Neural cell (in vitro differentiated cells): ENCODE measurements around the gene MYRIP.

Experiments
- EZH2 ChIP-seq: fragments of 200-600, 300-800 bp; shearing (Covaris generic), sonication (generic); IDR thresholded peaks from 2 replicates; pipeline ENCODE4 v1.6.1; 2014; ENCODE audit warnings: antibody characterized with exemption, low read length, borderline replicate concordance, mild to moderate bottlenecking; ENCODE audit not compliant: insufficient read depth, poor library complexity, severe bottlenecking
- MXI1 ChIP-seq: fragments of 450-650 bp; conservative IDR thresholded peaks from 2 replicates; pipeline ENCODE4 v1.6.1; 2014; ENCODE audit warnings: antibody characterized with exemption, mild to moderate bottlenecking; ENCODE audit not compliant: poor library complexity, severe bottlenecking
- POLR2AphosphoS5 ChIP-seq: IDR thresholded peaks from 2 replicates; pipeline ENCODE4 v1.6.1; 2012
- TAF1 ChIP-seq: IDR thresholded peaks from 2 replicates; pipeline ENCODE4 v1.6.1; 2012; ENCODE audit warnings: low read depth
- TF ChIP-seq, protein P1 (sequence below): fragments of 450-650 bp; IDR thresholded peaks from 2 replicates; pipeline ENCODE4 v1.5.1; 2014; ENCODE audit warnings: antibody characterized with exemption, mild to moderate bottlenecking, moderate library complexity; ENCODE audit not compliant: poor library complexity, severe bottlenecking
- TF ChIP-seq, protein P2 (sequence below): IDR thresholded peaks from 2 replicates; pipeline ENCODE4 v1.6.1; 2012; ENCODE audit warnings: borderline replicate concordance

DNA sequence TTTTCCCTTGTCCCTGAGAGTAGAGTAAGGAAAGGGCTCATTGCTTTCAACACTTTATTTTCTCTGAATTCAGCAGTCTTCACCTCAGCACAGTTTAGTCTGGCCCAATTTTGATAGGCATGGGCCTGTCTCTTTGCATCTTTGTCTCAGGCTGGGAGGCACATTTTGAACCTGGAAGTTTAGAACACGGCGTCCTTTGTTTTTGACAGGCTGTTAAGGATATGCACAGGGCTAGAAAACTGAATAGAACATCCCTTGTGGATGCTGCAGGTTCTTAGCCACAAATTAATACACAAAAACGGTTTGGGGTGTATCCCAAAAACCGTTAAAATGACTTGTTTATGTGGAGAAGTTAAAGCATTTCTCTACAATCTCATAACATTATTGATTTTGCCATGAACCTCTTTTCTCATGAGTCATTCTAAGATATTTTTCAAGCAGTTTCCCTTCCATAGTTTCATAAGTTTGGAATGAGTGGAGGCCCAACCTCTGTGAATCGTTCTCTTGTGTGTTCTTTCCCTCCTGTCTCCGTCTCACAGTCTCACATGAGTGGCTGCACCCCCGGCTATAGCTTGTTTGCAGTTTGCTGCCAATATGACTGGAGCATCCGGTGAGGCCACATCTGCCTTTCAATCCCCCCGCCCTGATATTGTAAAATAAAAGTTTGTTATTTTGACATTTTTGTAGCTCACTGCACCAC lies 307.2 kb downstream of the MYRIP start:
- TF ChIP-seq, protein P1, sequence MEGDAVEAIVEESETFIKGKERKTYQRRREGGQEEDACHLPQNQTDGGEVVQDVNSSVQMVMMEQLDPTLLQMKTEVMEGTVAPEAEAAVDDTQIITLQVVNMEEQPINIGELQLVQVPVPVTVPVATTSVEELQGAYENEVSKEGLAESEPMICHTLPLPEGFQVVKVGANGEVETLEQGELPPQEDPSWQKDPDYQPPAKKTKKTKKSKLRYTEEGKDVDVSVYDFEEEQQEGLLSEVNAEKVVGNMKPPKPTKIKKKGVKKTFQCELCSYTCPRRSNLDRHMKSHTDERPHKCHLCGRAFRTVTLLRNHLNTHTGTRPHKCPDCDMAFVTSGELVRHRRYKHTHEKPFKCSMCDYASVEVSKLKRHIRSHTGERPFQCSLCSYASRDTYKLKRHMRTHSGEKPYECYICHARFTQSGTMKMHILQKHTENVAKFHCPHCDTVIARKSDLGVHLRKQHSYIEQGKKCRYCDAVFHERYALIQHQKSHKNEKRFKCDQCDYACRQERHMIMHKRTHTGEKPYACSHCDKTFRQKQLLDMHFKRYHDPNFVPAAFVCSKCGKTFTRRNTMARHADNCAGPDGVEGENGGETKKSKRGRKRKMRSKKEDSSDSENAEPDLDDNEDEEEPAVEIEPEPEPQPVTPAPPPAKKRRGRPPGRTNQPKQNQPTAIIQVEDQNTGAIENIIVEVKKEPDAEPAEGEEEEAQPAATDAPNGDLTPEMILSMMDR, result no peak
- no peak for TF ChIP-seq MXI1
- no peak for TF ChIP-seq TAF1
- TF ChIP-seq EZH2, result no peak
- TF ChIP-seq POLR2AphosphoS5, result no peak
- TF ChIP-seq, protein P2, sequence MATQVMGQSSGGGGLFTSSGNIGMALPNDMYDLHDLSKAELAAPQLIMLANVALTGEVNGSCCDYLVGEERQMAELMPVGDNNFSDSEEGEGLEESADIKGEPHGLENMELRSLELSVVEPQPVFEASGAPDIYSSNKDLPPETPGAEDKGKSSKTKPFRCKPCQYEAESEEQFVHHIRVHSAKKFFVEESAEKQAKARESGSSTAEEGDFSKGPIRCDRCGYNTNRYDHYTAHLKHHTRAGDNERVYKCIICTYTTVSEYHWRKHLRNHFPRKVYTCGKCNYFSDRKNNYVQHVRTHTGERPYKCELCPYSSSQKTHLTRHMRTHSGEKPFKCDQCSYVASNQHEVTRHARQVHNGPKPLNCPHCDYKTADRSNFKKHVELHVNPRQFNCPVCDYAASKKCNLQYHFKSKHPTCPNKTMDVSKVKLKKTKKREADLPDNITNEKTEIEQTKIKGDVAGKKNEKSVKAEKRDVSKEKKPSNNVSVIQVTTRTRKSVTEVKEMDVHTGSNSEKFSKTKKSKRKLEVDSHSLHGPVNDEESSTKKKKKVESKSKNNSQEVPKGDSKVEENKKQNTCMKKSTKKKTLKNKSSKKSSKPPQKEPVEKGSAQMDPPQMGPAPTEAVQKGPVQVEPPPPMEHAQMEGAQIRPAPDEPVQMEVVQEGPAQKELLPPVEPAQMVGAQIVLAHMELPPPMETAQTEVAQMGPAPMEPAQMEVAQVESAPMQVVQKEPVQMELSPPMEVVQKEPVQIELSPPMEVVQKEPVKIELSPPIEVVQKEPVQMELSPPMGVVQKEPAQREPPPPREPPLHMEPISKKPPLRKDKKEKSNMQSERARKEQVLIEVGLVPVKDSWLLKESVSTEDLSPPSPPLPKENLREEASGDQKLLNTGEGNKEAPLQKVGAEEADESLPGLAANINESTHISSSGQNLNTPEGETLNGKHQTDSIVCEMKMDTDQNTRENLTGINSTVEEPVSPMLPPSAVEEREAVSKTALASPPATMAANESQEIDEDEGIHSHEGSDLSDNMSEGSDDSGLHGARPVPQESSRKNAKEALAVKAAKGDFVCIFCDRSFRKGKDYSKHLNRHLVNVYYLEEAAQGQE, result no peak
